ENCODE measurements around the gene CXCR6. TPM values are rescaled to one million over a fixed set of nuclear protein-coding genes. Genes with fewer than 3 reads are reported as not detected.

Gene CXCR6
- total RNA-seq, 1 experiment from 2014 or later, result not detected

DNA sequence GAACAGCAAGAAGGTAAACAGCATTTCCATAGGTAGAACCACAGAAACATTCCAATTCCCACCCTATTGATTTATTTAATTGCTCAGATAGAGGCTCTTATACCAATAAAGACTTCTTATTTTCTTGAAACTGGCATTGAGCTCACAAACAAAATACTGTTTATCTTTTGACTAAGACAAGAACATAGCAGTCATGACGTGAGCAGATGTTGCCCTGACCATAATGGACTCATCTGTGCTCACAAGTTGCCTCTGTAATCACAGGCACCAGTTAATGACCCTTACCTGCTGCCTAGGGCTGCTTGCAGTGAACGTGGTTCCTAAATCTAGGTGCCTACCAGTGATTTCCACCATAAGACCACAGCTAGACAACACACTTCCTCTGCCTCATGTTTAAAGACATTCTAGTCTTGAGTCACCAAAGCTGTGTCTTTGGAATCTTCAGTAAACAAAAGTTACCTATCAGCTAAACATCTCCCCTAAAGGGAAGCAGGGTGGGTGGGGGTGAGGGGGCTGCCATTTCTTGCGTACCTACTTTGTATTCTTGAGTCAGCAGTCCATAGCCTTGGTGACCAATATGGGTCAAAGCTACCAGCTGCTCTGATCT, 50.3 kb downstream of the CXCR6 start:
- H3K27ac Mint-ChIP-seq, result no peak overlapping the region; a peak in 1 of 7 replicates
- H3K14ac ChIP-seq (ENCODE audit: insufficient read depth, low read length), result no peak overlapping the region
- H4K5ac ChIP-seq (ENCODE audit: insufficient read length, low read depth, low read length), result no peak overlapping the region
- H2BK12ac ChIP-seq (ENCODE audit: insufficient read length, low read depth, low read length), result no peak overlapping the region
- no peak overlapping the region for H2AFZ ChIP-seq (ENCODE audit: low read length)
- H3K27ac ChIP-seq (ENCODE audit: insufficient read length, low read depth, low read length), result no peak overlapping the region
- H3K4me2 ChIP-seq (ENCODE audit: insufficient read depth, insufficient read length, low read length), result no peak overlapping the region
- H2BK120ac ChIP-seq (ENCODE audit: low read depth, low read length, poor library complexity, severe bottlenecking), result no peak overlapping the region
- no peak overlapping the region for H4K8ac ChIP-seq (replicated peaks; ENCODE audit: insufficient read length, low read depth, low read length)
- no peak overlapping the region for H3K23ac ChIP-seq (ENCODE audit: insufficient read length, low read depth, low read length)
- peaks cover 26 to 27% of the 10 kb centered on the region in 2 experiments for H3K4me1 Mint-ChIP-seq
- no peak overlapping the region for H3K56ac ChIP-seq (ENCODE audit: insufficient read length, low read depth, low read length)
- no peak overlapping the region for H2BK20ac ChIP-seq (ENCODE audit: low read depth, low read length, poor library complexity, severe bottlenecking)
- no peaks in the 10 kb centered on the region for H3K9me3 Mint-ChIP-seq
- no peaks in the 10 kb centered on the region for H4K20me1 ChIP-seq (ENCODE audit: control insufficient read depth, insufficient read depth, insufficient read length)
- H3K4me3 Mint-ChIP-seq, result peak overlapping the region in 1 of 2 experiments; percentile 62; a peak in 1 of 5 replicates
- no peak overlapping the region for H2BK15ac ChIP-seq (ENCODE audit: low read depth, low read length)
- H3T11ph ChIP-seq (ENCODE audit: low read length), result no peak overlapping the region
- no peak overlapping the region for H3K4ac ChIP-seq (ENCODE audit: low read depth, low read length)
- no peaks in the 10 kb centered on the region for H3K79me1 ChIP-seq (ENCODE audit: insufficient read depth, low read depth, low read length, poor library complexity, severe bottlenecking)
- H4K91ac ChIP-seq (ENCODE audit: insufficient read length, low read depth, low read length), result no peak overlapping the region
- H3K36me3 Mint-ChIP-seq (ENCODE audit: insufficient read depth in 1 of 3, low read depth in 3 of 3), result peaks cover 0 to 3% (median 2%) of the 10 kb centered on the region in 3 experiments; a peak in 2 of 7 replicates
- no peak for TF ChIP-seq CTCF (conservative IDR thresholded peaks at IDR 0.05)
- no peak overlapping the region for H3K9ac ChIP-seq (ENCODE audit: extremely low read depth, insufficient read length, low read length)
- H3K79me2 ChIP-seq (ENCODE audit: insufficient read depth, low read length), result peaks cover 2% of the 10 kb centered on the region; the same call in 1 of the 2 replicates
- DNase-seq, result no peak
- peaks cover 13% of the 10 kb centered on the region; the same call in 1 of the 2 replicates for H3K4me1 ChIP-seq (ENCODE audit: insufficient read depth, low read length)
- no peak overlapping the region for H2AK5ac ChIP-seq (ENCODE audit: insufficient read length, low read length)
- H3K27me3 Mint-ChIP-seq (ENCODE audit: low read depth), result peaks cover 13% of the 10 kb centered on the region
- H2BK5ac ChIP-seq (ENCODE audit: insufficient read length, low read length), result no peak overlapping the region
- H3K9me3 ChIP-seq (ENCODE audit: control insufficient read depth, low read depth, low read length), result no peaks in the 10 kb centered on the region
- peaks cover 3% of the 10 kb centered on the region for H3K23me2 ChIP-seq (ENCODE audit: insufficient read length, low read depth, low read length, poor library complexity, severe bottlenecking)
- no peaks in the 10 kb centered on the region for H3K27me3 ChIP-seq (ENCODE audit: insufficient read depth, low read length)
- no CpG with 5 or more reads among the region's 3 CpGs for whole genome bisulfite sequencing (ENCODE audit: extremely low coverage, insufficient read length, low lambda C conversion rate)
- no peak overlapping the region for H3K18ac ChIP-seq (ENCODE audit: insufficient read length, low read depth, low read length)

All from H9 (cell line).